GM06990 (cell line): ENCODE results near the gene CTSA.

Source experiments
- DNase-seq: peaks from one replicate; pipeline ENCODE4 v3.0.0-alpha.2; 2011; ENCODE audit not compliant: insufficient read length; ENCODE audit errors: extremely low read depth
- H3K27me3 ChIP-seq: replicated peaks from 2 replicates; pipeline ENCODE4 v1.6.0; 2011; ENCODE audit warnings: low read length; ENCODE audit not compliant: control insufficient read depth, insufficient read depth
- H3K36me3 ChIP-seq: 2 replicates; pipeline ENCODE4 v1.5.1; 2011; ENCODE audit warnings: low read length; ENCODE audit not compliant: control insufficient read depth, insufficient read depth
- H3K4me3 ChIP-seq: replicated peaks from 2 replicates; pipeline ENCODE4 v1.5.1; 2011; ENCODE audit warnings: low read depth, mild to moderate bottlenecking, control low read depth, low read length
- TF ChIP-seq, protein P1 (sequence below): IDR thresholded peaks from 2 replicates; pipeline ENCODE4 v1.5.1; 2011; ENCODE audit warnings: low read length, control low read depth, mild to moderate bottlenecking, inconsistent platforms; ENCODE audit not compliant: insufficient read depth, poor library complexity, severe bottlenecking

CTSA gene

DNA sequence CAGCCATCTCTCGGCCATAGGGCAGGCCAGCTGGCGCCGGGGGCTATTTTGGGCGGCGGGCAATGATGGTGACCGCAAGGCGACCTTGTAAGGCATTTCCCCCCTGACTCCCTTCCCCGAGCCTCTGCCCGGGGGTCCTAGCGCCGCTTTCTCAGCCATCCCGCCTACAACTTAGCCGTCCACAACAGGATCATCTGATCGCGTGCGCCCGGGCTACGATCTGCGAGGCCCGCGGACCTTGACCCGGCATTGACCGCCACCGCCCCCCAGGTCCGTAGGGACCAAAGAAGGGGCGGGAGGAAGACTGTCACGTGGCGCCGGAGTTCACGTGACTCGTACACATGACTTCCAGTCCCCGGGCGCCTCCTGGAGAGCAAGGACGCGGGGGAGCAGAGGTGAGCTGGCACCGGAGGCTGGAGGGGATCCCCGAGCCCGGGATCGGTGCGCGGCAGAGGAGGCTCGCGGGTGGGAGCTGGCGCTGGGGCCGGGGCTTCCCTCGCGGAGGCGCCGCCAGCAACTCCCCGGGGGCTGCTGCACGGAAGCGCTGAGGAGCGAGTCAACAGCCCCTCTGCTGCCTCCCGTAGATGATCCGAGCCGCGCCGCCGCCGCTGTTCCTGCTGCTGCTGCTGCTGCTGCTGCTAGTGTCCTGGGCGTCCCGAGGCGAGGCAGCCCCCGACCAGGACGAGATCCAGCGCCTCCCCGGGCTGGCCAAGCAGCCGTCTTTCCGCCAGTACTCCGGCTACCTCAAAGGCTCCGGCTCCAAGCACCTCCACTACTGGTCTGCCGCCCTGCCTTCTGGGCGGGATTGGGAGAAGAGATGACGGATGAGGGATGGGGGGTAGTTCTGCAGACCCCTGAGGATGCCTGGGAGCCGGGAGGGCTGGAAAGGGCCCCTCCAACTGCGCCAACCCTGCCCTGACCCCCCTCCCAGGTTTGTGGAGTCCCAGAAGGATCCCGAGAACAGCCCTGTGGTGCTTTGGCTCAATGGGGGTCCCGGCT, at the start of gene CTSA, which contains the start of gene NEURL2:
CTSA (plus strand) TSS at position 351 of the 999 bp plus-strand sequence; CDS start at position 585, 234 bp downstream.
NEURL2 (minus strand) TSS at position 224 of the 999 bp plus-strand sequence; CDS start at position 7, 217 bp downstream.
- H3K27me3 ChIP-seq = no peaks in the 10 kb centered on the region
- H3K36me3 ChIP-seq = peaks cover 22% of the 10 kb centered on the region
- DNase-seq = peak; percentile 87
- peak within 1 kb of the TSS; percentile 80 for H3K4me3 ChIP-seq
- TF ChIP-seq, protein P1, sequence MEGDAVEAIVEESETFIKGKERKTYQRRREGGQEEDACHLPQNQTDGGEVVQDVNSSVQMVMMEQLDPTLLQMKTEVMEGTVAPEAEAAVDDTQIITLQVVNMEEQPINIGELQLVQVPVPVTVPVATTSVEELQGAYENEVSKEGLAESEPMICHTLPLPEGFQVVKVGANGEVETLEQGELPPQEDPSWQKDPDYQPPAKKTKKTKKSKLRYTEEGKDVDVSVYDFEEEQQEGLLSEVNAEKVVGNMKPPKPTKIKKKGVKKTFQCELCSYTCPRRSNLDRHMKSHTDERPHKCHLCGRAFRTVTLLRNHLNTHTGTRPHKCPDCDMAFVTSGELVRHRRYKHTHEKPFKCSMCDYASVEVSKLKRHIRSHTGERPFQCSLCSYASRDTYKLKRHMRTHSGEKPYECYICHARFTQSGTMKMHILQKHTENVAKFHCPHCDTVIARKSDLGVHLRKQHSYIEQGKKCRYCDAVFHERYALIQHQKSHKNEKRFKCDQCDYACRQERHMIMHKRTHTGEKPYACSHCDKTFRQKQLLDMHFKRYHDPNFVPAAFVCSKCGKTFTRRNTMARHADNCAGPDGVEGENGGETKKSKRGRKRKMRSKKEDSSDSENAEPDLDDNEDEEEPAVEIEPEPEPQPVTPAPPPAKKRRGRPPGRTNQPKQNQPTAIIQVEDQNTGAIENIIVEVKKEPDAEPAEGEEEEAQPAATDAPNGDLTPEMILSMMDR = no peak

DNA sequence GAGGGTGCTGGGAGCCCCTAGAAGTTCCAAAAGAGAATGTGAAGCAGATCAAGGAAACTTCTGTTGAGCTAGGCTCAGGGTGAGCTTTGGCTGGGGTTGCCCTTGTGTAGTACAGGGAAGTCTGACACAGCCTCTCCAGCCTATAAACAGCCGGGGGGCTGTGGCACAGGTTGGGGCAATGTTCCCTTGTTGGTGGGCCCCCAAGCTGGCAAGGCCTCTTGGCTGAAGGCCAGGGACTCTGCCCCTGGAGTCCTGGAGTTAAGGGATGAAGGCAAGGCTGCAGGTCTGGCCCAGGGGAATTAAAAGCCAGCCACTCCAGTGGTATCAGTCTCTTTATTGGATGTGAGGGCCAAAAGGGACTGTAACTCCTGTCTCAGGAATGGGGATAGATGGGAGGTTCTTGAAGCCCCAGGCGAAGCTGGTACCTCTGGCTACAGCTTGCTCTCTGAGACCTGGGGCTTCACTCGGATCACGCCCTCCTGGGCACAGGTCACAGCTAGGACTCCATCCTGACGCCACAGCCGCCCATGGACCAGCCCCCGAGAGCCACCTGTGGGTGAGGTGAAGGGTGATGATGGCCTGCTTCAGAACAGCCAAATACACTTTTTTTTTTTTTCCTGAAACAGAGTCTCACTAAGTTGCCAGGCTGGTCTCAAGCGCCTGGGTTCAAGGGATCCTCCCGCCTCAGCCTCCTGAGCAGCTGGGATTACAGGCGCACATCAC, 49.6 kb upstream of the CTSA start:
- H3K4me3 ChIP-seq = no peak overlapping the region
- DNase-seq = no peak
- H3K36me3 ChIP-seq = peaks cover 14% of the 10 kb centered on the region
- TF ChIP-seq, protein P1 = no peak
- no peaks in the 10 kb centered on the region for H3K27me3 ChIP-seq

DNA sequence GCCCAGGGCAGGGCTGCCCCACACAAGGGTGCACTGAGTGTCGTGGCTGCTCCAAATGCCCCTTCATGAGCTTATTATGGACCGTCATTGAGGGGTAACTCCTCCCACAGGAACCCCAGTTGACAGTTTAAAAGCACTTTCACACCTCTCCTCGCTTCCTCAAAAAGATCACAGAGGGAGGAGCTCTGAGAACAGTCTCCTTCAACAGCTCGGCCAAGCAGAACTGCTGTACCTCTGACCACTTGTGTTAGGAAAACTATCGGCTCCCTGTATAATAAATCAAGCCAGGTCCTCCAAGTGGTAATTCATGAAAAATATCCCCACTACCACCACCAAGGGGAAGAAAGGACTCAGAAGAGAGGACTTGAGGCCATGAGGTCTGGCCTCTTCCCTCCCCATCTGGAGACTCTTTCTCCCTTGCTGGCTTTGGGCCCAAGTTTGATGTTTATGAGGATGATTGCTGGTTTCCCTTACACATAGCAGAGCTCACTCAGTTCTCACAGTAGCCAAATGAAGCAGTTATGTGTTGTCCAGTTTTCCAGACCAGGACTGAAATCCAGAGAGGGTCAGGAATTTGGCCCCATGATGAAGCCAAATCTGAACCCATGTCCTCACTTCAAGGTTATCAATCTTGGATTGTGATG, 48.8 kb upstream of the CTSA start:
- H3K36me3 ChIP-seq = peaks cover 14% of the 10 kb centered on the region
- DNase-seq = no peak
- no peaks in the 10 kb centered on the region for H3K27me3 ChIP-seq

DNA sequence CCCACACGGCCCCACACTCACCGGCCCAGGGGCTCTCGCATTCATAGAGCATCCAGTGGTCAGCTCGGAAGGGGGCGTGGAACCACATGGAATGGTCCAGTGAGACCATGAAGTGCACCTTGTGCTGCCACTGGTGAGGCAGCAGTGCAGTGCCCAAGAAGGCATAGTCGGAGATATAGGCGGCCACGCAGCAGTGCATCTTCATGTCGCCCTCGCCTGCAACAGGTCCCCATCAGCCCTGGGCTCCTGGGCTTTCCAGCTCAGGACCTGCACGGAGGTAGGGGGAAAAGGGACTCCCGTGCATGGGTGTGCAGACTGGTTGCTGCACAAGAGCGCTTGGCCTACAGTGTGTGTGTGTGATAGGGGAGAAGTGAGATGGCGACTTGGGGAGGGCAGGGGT, 47.6 kb upstream of the CTSA start:
- DNase-seq = no peak
- H3K4me3 ChIP-seq = no peak overlapping the region
- H3K36me3 ChIP-seq = peaks cover 15% of the 10 kb centered on the region
- H3K27me3 ChIP-seq = no peaks in the 10 kb centered on the region
- TF ChIP-seq, protein P1 = no peak

More for the DNA sequence above, 48.8 kb upstream of the CTSA start:
- TF ChIP-seq, protein P1 = no peak
- no peak overlapping the region for H3K4me3 ChIP-seq

DNA sequence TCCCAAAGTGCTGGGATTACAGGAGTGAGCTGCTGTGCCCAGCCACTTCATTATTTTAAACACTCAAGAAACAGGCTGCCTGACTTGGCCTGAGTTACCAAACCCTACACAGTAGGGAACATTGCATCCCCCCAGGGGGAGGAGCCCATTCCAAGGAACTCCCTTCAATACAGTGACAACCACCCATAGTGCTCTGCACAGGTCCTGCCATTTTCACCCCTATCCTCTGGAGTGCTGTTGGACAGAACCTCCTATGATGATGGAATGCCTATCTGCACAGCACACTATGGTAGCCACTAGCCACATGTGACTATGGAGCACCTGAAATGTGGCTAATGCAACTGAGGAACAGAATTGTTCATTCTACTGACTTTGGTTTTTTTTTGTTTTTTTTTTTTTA, 45.7 kb upstream of the CTSA start:
- no peaks in the 10 kb centered on the region for H3K27me3 ChIP-seq
- DNase-seq = no peak
- H3K36me3 ChIP-seq = peaks cover 19% of the 10 kb centered on the region
- H3K4me3 ChIP-seq = no peak overlapping the region
- TF ChIP-seq, protein P1 = no peak
